ENCODE measurements around the gene HIVEP1. TPM values are rescaled to one million over a fixed set of nuclear protein-coding genes. Genes with fewer than 3 reads are reported as not detected.
"Not testable (repeated sequence)": the region's sequence is repeated elsewhere in the genome, so short reads cannot be mapped to it uniquely, and the experiment has no call there.

Gene HIVEP1
- total RNA-seq, 2 donors from 2014 or later, result 70.1 to 77.0 TPM

DNA sequence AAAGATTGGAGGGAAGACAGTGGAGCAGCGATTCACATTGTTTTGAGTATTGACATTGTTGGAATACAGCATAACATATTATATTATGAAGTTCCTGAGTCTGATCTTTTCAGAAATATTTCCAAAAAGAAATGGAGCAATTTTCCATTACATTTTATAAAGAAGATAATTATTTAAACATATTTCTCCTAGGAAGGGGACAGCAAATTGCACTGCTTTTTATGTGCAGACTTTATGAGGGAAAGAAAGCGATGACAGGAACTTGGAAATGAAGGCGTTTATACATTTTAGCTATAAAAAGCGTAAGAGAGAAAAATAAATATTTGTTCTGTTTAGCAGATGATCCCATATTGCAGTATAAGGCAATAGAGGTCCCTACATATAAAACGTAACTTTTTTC, 161.1 kb downstream of the HIVEP1 start:
- Mint-ChIP-seq H3K4me3 (no peak overlapping the region), H3K27ac (no peak overlapping the region), H3K4me1 (ENCODE audit: low read depth) (no peaks in the 10 kb centered on the region), H3K27me3 (ENCODE audit: low read depth) (no peaks in the 10 kb centered on the region), H3K9me3 (peaks cover 2% of the 10 kb centered on the region in 2 donors), H3K36me3 (ENCODE audit: insufficient read depth in 2 of 2) (peaks cover 0 to 3% of the 10 kb centered on the region in 2 donors)
- ATAC-seq (replicated peaks in 1 of 2), result no peak
- DNase-seq, result no peak

DNA sequence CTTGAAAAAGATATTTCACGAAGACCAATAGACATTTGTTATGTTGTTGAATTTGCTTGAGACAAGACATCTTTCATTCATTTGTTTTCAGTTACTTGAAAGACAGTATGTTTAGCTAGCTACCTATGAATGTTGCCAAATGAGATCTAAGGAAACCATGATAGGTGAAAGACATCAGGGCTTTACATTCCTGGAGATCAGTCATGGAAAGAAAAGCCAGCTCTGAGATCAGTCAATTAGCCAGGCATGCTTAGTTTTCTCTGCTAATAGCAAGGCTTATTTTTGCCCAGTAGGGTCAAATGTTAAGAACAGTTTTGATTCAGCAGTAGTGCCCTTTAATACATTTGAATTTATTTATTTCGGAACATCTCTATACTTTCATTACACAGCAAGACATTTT, 161.5 kb downstream of the HIVEP1 start:
- Mint-ChIP-seq H3K36me3 (ENCODE audit: insufficient read depth in 2 of 2) (peaks cover 0 to 3% of the 10 kb centered on the region in 2 donors), H3K9me3 (peaks cover 2% of the 10 kb centered on the region in 2 donors), H3K27me3 (ENCODE audit: low read depth) (no peaks in the 10 kb centered on the region), H3K4me3 (no peak overlapping the region), H3K27ac (no peak overlapping the region), H3K4me1 (ENCODE audit: low read depth) (no peaks in the 10 kb centered on the region)
- DNase-seq (no peak), ATAC-seq (replicated peaks in 1 of 2) (no peak)

DNA sequence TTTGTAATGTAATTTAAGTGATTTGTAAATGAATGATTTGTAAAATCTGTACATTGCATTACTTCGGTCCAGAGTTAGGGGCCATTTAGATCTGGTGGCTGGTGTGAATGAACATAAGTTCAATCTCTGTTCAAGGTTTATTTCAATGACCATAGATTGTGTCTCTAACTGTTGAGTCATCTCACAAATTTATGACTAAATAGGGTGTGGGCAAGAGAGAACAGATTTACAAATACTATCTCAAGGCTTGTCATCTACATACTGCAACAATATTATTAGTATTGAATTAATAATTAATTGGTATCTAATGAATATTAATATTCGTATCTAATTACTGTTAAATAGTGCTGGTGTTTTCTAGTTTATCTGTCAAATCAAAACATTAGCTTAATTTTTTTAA, 162.8 kb downstream of the HIVEP1 start:
- peaks cover 0 to 3% of the 10 kb centered on the region in 2 donors for H3K36me3 Mint-ChIP-seq (ENCODE audit: insufficient read depth in 2 of 2)
- peaks cover 2% of the 10 kb centered on the region in 2 donors for H3K9me3 Mint-ChIP-seq
- H3K27me3 Mint-ChIP-seq (ENCODE audit: low read depth), result no peaks in the 10 kb centered on the region
- H3K4me1 Mint-ChIP-seq (ENCODE audit: low read depth), result no peaks in the 10 kb centered on the region
- ATAC-seq (replicated peaks in 1 of 2) (no peak), DNase-seq (no peak)
- H3K4me3 Mint-ChIP-seq, result no peak overlapping the region
- no peak overlapping the region for H3K27ac Mint-ChIP-seq

DNA sequence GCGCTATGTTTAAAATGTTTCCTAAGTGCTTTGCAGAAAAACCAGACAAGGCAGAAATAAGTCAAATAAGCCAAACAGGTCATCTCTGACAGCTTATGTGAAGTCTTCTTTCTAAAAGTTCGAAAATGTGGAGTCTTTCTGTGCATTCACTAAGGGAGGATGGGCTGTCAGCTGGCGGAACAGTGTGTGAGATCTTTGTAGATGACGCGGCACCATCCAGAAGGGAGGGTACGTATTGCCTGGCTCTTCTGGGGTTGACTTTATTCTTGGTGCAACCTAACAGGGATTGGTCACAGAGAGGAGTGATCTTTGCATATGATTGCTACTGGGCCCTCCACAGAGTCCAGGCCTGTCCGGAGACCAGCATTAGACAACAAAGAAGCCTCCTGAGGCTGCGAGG, 163.5 kb downstream of the HIVEP1 start:
- H3K27ac Mint-ChIP-seq, result no peak overlapping the region
- H3K27me3 Mint-ChIP-seq (ENCODE audit: low read depth), result no peaks in the 10 kb centered on the region
- no peaks in the 10 kb centered on the region for H3K4me1 Mint-ChIP-seq (ENCODE audit: low read depth)
- no peak overlapping the region for H3K4me3 Mint-ChIP-seq
- peaks cover 2% of the 10 kb centered on the region in 2 donors for H3K9me3 Mint-ChIP-seq
- peaks cover 0 to 3% of the 10 kb centered on the region in 2 donors for H3K36me3 Mint-ChIP-seq (ENCODE audit: insufficient read depth in 2 of 2)
- ATAC-seq (replicated peaks in 1 of 2) (peak in 1 of 2 donors; percentile 25), DNase-seq (no peak)

DNA sequence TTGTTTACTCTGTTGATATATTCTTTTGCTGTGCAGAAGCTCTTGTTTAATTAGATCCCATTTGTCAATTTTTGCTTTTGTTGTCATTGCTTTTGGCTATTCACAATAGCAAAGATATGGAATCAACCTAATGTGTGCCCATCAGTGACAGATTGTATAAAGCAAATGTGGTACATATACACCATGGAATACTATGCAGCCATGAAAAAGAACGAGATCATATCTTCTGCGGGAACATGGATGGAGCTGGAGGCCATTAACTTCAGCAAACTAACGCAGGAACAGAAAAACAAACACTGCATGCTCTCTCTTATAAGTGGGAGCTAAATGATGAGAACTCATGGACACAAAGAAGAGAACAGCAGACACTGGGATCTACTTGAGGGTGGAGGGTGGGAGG, 164.7 kb downstream of the HIVEP1 start:
- H3K36me3 Mint-ChIP-seq (ENCODE audit: insufficient read depth in 2 of 2); DNase-seq; H3K27ac Mint-ChIP-seq; H3K4me1 Mint-ChIP-seq (ENCODE audit: low read depth); H3K9me3 Mint-ChIP-seq; ATAC-seq (replicated peaks in 1 of 2); H3K27me3 Mint-ChIP-seq (ENCODE audit: low read depth); H3K4me3 Mint-ChIP-seq: not testable (repeated sequence)

DNA sequence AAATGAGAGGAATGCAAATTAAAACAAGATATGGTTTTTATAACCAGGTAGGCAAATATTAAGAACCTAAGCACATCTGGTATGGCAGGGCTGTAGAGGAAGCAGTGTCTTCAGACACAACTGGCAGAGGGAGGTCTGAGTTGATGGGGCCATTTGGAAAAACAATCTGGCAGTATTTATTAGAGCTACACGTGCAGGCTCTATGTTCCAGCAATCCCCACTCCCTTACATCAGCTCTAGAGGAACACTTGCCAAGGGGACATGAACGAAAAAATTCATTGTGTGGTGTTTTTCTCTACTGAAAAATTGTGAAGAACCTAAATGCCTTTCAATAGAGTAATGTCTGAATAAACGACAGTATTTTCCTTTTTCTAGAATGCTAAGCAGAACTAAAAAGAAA, 166.4 kb downstream of the HIVEP1 start:
- ATAC-seq (replicated peaks in 1 of 2) (no peak), DNase-seq (no peak)
- H3K4me1 Mint-ChIP-seq (ENCODE audit: low read depth), result peaks cover 9% of the 10 kb centered on the region
- H3K36me3 Mint-ChIP-seq (ENCODE audit: insufficient read depth in 2 of 2), result peaks cover 0 to 3% of the 10 kb centered on the region in 2 donors
- no peaks in the 10 kb centered on the region for H3K27me3 Mint-ChIP-seq (ENCODE audit: low read depth)
- H3K4me3 Mint-ChIP-seq, result no peak overlapping the region
- no peak overlapping the region for H3K27ac Mint-ChIP-seq
- H3K9me3 Mint-ChIP-seq, result peaks cover 2% of the 10 kb centered on the region in 2 donors

DNA sequence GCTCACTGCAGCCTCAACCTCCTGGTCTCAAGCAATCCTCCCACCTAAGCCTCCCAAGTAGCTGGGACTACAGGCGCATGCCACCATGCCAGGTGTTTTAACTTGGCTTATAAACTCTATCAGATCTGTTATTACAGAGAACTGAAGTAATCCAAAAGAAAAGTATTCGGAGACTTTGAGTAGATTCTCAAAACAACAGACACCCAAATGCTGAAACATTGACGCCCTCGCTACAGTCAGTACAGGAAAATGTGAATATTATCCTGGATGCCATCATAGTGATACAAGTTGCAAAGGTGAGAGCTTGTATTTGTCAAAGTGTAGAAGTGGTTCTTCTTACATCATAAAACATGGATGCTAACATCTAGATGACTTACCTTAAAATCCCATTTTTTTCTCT, 169.4 kb downstream of the HIVEP1 start:
- DNase-seq, result no peak
- Mint-ChIP-seq H3K4me1 (ENCODE audit: low read depth) (peaks cover 15% of the 10 kb centered on the region), H3K36me3 (ENCODE audit: insufficient read depth in 2 of 2) (peaks cover 0 to 3% of the 10 kb centered on the region in 2 donors), H3K9me3 (peaks cover 2 to 4% of the 10 kb centered on the region in 2 donors), H3K4me3 (no peak overlapping the region), H3K27ac (no peak overlapping the region), H3K27me3 (ENCODE audit: low read depth) (no peaks in the 10 kb centered on the region)
- no peak for ATAC-seq (replicated peaks in 1 of 2)

DNA sequence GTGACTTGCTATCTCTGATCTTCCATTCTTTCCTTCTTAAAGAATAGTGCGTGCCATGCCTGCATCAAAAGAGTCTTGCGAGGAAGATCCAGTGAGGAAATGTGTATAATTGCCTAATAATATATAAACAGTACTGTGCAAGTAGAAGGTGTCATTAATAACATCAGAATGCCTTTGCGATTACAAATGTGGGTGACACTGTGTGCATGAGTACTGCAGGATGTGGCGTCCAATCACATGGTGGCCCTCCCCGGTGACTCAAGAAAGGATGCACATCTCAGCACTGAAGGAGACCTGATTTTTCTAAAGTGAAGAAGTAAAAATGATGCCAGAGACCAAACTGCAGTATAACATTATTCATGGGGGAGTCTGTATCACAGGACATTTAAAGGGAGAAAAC, 170.6 kb downstream of the HIVEP1 start:
- peak in 1 of 2 donors; percentile 42 for ATAC-seq (replicated peaks in 1 of 2)
- H3K27me3 Mint-ChIP-seq (ENCODE audit: low read depth), result no peaks in the 10 kb centered on the region
- peak overlapping the region; percentile 34 for H3K27ac Mint-ChIP-seq
- H3K4me1 Mint-ChIP-seq (ENCODE audit: low read depth), result peaks cover 15% of the 10 kb centered on the region
- H3K9me3 Mint-ChIP-seq, result peaks cover 0 to 2% of the 10 kb centered on the region in 2 donors
- no peak overlapping the region for H3K4me3 Mint-ChIP-seq
- DNase-seq, result peak; percentile 6 to 11
- no peaks in the 10 kb centered on the region for H3K36me3 Mint-ChIP-seq (ENCODE audit: insufficient read depth in 2 of 2)

DNA sequence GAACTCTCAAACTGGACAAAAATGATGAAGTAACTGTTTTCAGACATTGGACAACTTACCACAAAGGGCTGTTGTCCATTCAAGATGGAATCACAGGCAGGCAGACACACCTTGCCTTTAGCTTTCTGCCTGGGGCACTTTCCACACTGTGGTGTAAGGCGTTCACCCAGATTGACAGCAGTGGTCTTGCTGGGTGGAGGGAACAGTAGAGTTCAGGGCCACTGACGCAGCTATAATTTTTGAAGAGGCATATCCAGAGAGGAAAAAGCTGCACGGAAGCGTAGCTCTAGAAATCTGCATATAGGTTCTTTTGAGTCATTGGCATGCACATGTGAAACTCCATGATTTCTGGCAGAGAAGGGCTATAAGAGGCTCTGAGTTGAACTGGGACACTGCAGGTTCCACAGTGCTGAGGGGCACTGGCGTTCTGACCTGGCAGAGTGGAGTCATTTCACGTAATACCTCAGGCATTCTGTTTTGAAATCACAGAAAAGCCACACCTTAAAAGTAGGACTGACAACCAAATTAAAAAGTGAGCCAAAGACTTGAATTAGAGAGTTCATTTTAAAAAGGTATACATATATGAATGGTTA, 173.1 kb downstream of the HIVEP1 start:
- Mint-ChIP-seq H3K4me1 (ENCODE audit: low read depth) (peaks cover 15% of the 10 kb centered on the region), H3K9me3 (peaks cover 0 to 2% of the 10 kb centered on the region in 2 donors), H3K27ac (no peak overlapping the region), H3K27me3 (ENCODE audit: low read depth) (no peaks in the 10 kb centered on the region), H3K36me3 (ENCODE audit: insufficient read depth in 2 of 2) (no peaks in the 10 kb centered on the region), H3K4me3 (no peak overlapping the region)
- ATAC-seq (replicated peaks in 1 of 2) (no peak), DNase-seq (no peak)

DNA sequence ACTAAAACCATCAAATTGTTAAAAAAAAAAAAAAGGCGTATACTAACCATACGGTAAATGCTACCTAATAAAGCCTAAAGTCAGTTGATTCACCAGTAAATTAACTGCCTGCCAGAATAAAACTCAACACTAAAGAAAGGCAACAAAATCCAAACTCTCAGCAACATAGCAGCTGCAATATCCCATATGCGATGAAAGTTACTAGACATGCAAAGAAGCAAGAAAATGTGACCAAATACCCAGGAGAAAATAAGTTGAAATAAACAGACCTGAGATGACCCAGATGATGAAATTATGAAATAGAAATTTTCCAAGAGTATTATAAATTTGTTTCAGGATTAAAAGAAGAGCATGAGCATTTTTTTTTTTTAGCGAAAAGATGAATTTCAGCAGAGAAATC, 174.4 kb downstream of the HIVEP1 start:
- Mint-ChIP-seq H3K9me3 (peaks cover 0 to 2% of the 10 kb centered on the region in 2 donors), H3K27me3 (ENCODE audit: low read depth) (no peaks in the 10 kb centered on the region), H3K27ac (peak overlapping the region; percentile 63), H3K4me1 (ENCODE audit: low read depth) (peaks cover 15% of the 10 kb centered on the region), H3K4me3 (no peak overlapping the region), H3K36me3 (ENCODE audit: insufficient read depth in 2 of 2) (no peaks in the 10 kb centered on the region)
- ATAC-seq (replicated peaks in 1 of 2), result no peak
- no peak for DNase-seq

DNA sequence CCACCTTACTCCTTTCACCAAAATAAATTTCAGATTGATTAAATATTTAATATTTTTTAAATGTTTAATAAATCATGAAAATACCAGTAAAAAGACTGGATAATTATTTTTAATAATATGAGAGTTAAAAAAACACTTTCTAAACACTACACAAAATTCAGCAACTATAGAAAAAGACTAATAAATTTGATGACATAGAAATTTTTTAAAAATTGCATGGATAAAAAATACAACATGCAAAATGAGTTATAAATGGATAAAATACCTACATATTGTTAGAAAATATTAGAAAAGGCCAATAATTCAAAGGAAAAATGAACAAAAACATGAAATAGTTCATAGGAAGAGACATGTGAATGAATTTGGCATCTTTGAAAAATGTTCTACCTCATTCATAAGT, 177.0 kb downstream of the HIVEP1 start:
- Mint-ChIP-seq H3K27me3 (ENCODE audit: low read depth) (no peaks in the 10 kb centered on the region), H3K4me1 (ENCODE audit: low read depth) (peaks cover 5% of the 10 kb centered on the region), H3K36me3 (ENCODE audit: insufficient read depth in 2 of 2) (no peaks in the 10 kb centered on the region), H3K4me3 (no peak overlapping the region), H3K27ac (no peak overlapping the region), H3K9me3 (peaks cover 0 to 2% of the 10 kb centered on the region in 2 donors)
- ATAC-seq (replicated peaks in 1 of 2), result no peak
- no peak for DNase-seq

DNA sequence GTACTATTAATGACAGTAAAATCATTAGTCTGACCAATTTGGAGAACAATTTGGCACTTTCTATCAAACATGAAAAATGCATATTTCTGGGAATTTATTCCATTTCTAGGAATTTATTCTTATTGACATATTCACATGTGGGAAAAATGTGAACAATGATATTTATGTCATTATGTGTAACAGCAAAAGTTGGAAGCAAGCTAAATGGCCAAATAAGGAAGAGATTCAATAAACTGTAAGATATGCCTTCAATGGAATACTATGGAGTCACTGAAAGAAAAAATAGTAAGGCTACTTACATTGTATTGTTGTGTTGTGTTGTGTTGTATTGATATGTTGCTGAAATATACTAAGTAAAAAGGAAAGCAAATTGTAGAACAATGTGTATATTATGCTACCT, 177.5 kb downstream of the HIVEP1 start:
- H3K4me3 Mint-ChIP-seq, result no peak overlapping the region
- peaks cover under 1% of the 10 kb centered on the region for H3K4me1 Mint-ChIP-seq (ENCODE audit: low read depth)
- DNase-seq, result no peak
- no peak for ATAC-seq (replicated peaks in 1 of 2)
- no peaks in the 10 kb centered on the region for H3K36me3 Mint-ChIP-seq (ENCODE audit: insufficient read depth in 2 of 2)
- no peaks in the 10 kb centered on the region for H3K27me3 Mint-ChIP-seq (ENCODE audit: low read depth)
- H3K27ac Mint-ChIP-seq, result no peak overlapping the region
- H3K9me3 Mint-ChIP-seq, result no peaks in the 10 kb centered on the region

DNA sequence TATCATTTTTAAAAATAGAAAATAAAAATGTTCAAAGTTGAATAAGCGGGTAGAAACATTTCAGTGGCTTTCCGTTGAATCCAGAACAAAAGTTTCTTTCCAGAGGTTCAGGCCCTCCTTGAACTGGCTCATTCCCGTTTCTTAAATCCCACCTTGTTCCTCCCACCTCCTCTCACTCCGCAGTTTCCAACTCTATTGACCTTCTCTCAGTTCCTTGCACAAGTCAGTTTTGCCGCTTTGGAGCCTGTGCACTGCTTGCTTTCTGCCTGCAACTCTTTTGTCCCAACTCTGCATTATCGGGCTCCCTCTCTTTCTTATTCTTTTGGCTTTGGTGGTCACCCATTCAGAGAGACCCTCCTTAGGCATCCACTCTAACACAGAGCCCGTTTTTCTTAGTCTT, 178.1 kb downstream of the HIVEP1 start:
- Mint-ChIP-seq H3K27ac (no peak overlapping the region), H3K36me3 (ENCODE audit: insufficient read depth in 2 of 2) (no peaks in the 10 kb centered on the region), H3K4me3 (no peak overlapping the region), H3K4me1 (ENCODE audit: low read depth) (no peaks in the 10 kb centered on the region), H3K9me3 (no peaks in the 10 kb centered on the region), H3K27me3 (ENCODE audit: low read depth) (no peaks in the 10 kb centered on the region)
- ATAC-seq (replicated peaks in 1 of 2) (no peak), DNase-seq (no peak)

DNA sequence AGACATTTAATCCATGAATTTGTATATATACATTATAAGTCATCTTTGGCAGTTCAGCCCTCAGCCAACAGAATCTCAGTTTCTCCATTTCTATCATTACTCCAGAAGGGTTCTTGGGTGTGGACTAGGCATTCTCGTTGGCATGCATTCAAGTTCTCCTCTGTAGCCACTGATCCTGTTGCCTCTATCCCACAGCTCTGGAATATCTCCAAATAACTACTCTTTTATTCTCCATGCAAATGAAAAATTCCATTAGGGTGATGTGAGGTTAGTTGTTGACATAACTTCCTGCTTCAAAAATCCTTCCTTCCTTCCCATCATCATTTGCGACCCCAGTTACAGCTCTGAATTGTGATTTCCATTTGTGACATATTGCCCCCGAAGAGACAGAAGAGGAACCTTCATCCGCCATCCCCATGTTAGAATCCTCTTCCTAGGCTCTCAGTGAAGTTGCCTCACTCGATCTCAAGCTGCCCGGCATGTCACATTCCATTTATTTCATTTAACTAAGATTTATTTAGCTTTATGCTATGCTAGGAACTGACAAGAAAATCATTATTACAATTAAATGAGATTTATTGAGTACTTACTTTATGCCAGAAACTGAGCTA, 184.3 kb downstream of the HIVEP1 start:
- Mint-ChIP-seq H3K27ac (no peak overlapping the region), H3K4me1 (ENCODE audit: low read depth) (no peaks in the 10 kb centered on the region), H3K36me3 (ENCODE audit: insufficient read depth in 2 of 2) (no peaks in the 10 kb centered on the region), H3K27me3 (ENCODE audit: low read depth) (no peaks in the 10 kb centered on the region), H3K9me3 (no peaks in the 10 kb centered on the region), H3K4me3 (no peak overlapping the region)
- ATAC-seq (replicated peaks in 1 of 2) (no peak), DNase-seq (no peak)

Measured in activated T-cell treated with anti-CD3 and anti-CD28 coated beads, Interleukin-2, amount 50 U/mL, for 72 hours (primary cell).